Naive thymus-derived CD4-positive, alpha-beta T cell (primary cell): Measurements from ENCODE around the gene TAPBPL. TPM values are rescaled to one million over a fixed set of nuclear protein-coding genes. Genes with fewer than 3 reads are reported as not detected.
"Not testable (repeated sequence)": the region's sequence is repeated elsewhere in the genome, so short reads cannot be mapped to it uniquely, and the experiment has no call there.

Experiments used
- ATAC-seq: fragments of 150-1000 bp; cut with Tn5 transposase; 2 replicates; pipeline ENCODE4 v1.10.0; 2021; ENCODE audit warnings: mild to moderate bottlenecking, moderate library complexity
- CTCF ChIA-PET: fragments of 350-600 bp; sonication (Branson Sonifier 250); formaldehyde crosslinking; loops from one replicate; lab custom pipeline; 2021; ENCODE audit warnings: antibody characterized with exemption; lab: Charles Lee
- POLR2A ChIA-PET: fragments of 350-600 bp; sonication (Branson Sonifier 250); formaldehyde crosslinking; loops from one replicate; lab custom pipeline; 2021; ENCODE audit warnings: antibody characterized with exemption, inconsistent platforms; lab: Charles Lee
- DNase-seq, 9 donors: peaks; one replicate each; pipeline versions ENCODE4 v3.0.0 to v3.0.0-alpha.2; 2020 to 2022; ENCODE audit warnings: mixed read lengths in 1 of 9
- H3K27ac ChIP-seq: one replicate; pipeline ENCODE4 v1.7.0; 2013; ENCODE audit warnings: mild to moderate bottlenecking, low read depth, low read length, moderate library complexity
- H3K27me3 ChIP-seq, 2 donors: one replicate each; pipeline ENCODE4 v1.7.0; 2013; ENCODE audit warnings: low read length in 2 of 2, mild to moderate bottlenecking in 2 of 2, moderate library complexity in 2 of 2; ENCODE audit not compliant: control insufficient read depth in 2 of 2, insufficient read depth in 2 of 2
- H3K36me3 ChIP-seq, 3 experiments: 1 replicate in 2 of 3; 2 replicates in 1 of 3; pipeline ENCODE4 v1.7.0; 2013; ENCODE audit warnings: low read length in 3 of 3, mild to moderate bottlenecking in 3 of 3, moderate library complexity in 1 of 3; ENCODE audit not compliant: insufficient read depth in 3 of 3, control insufficient read depth in 2 of 3
- H3K4me1 ChIP-seq, 2 donors: one replicate each; pipeline ENCODE4 v1.7.0; 2013; ENCODE audit warnings: low read length in 2 of 2, mild to moderate bottlenecking in 2 of 2, moderate library complexity in 1 of 2; ENCODE audit not compliant: control insufficient read depth in 2 of 2, insufficient read depth in 2 of 2
- H3K4me3 ChIP-seq: 2 replicates; pipeline ENCODE4 v1.7.0; 2013; ENCODE audit warnings: mild to moderate bottlenecking, low read length
- H3K9me3 ChIP-seq, 3 experiments: 1 replicate in 2 of 3; 2 replicates in 1 of 3; pipeline ENCODE4 v1.7.0; 2013; ENCODE audit warnings: low read length in 3 of 3; ENCODE audit not compliant: control insufficient read depth in 2 of 3
- H3K27ac Mint-ChIP-seq, 9 donors: one replicate each; pipeline ENCODE4 v1.8.0; 2020 to 2022; ENCODE audit warnings: mixed read lengths in 9 of 9, mild to moderate bottlenecking in 8 of 9, moderate library complexity in 5 of 9, inconsistent platforms in 2 of 9
- H3K27me3 Mint-ChIP-seq, 5 donors: one replicate each; pipeline ENCODE4 v1.8.0; 2021 to 2022; ENCODE audit warnings: mixed read lengths in 5 of 5, mild to moderate bottlenecking in 1 of 5
- H3K36me3 Mint-ChIP-seq, 5 donors: one replicate each; pipeline ENCODE4 v1.8.0; 2020 to 2022; ENCODE audit warnings: mixed read lengths in 5 of 5, mild to moderate bottlenecking in 3 of 5, inconsistent platforms in 1 of 5
- H3K4me1 Mint-ChIP-seq, 7 donors: one replicate each; pipeline ENCODE4 v1.8.0; 2020 to 2022; ENCODE audit warnings: mixed read lengths in 7 of 7, mild to moderate bottlenecking in 3 of 7, inconsistent platforms in 1 of 7
- H3K4me3 Mint-ChIP-seq, 10 donors: one replicate each; pipeline ENCODE4 v1.8.0; 2020 to 2022; ENCODE audit warnings: mild to moderate bottlenecking in 10 of 10, mixed read lengths in 10 of 10, moderate library complexity in 6 of 10, inconsistent platforms in 2 of 10
- H3K9me3 Mint-ChIP-seq, 11 donors: one replicate each; pipeline ENCODE4 v1.8.0; 2020 to 2022; ENCODE audit warnings: mixed read lengths in 11 of 11, mild to moderate bottlenecking in 4 of 11, inconsistent platforms in 1 of 11, moderate library complexity in 1 of 11
- intact Hi-C, 2 donors: fragments of 100-400 bp; cut with micrococcal nuclease; formaldehyde crosslinking; loops; one replicate each; pipeline ENCODE4 v1.15.1; 2023
- polyA plus RNA-seq, 2 donors: library from polyadenylated mRNA; unstranded; fragments of 300-500 nt; fragmentation: Illumina TruSeq; gene quantifications; one replicate each; pipeline ENCODE4 v1.2.3, GENCODE V29; 2021
- total RNA-seq, 6 experiments: library from RNA in 5 of 6; stranded (reverse) in 5 of 6; gene quantifications; 1 replicate in 5 of 6; 2 replicates in 1 of 6; pipeline ENCODE4 v1.2.3 and lab custom pipeline; 2021 to 2026

Gene TAPBPL
- total and polyA plus RNA-seq, 7 experiments from 2014 or later: 23.0 to 104 (median 52.9) TPM

GRCh38 chr12:6471989-6472360 lies 20.1 kb downstream of the TAPBPL start:
- Histone ChIP-seq H3K9me3 (no peaks in the 10 kb centered on the region), H3K27me3 (no peaks in the 10 kb centered on the region), H3K36me3 (no peaks in the 10 kb centered on the region), H3K4me3 (no peak overlapping the region), H3K27ac (no peak overlapping the region), H3K4me1 (peaks cover 27 to 31% of the 10 kb centered on the region in 2 donors)
- peaks cover 0 to 8% (median 0%) of the 10 kb centered on the region in 5 donors for H3K27me3 Mint-ChIP-seq
- H3K36me3 Mint-ChIP-seq: peaks cover 0 to 26% (median 8%) of the 10 kb centered on the region in 5 donors
- peak overlapping the region in 8 of 9 donors; percentile 2 to 96 (median 48) for H3K27ac Mint-ChIP-seq
- DNase-seq (no peak), ATAC-seq (no peak)
- H3K9me3 Mint-ChIP-seq: no peaks in the 10 kb centered on the region
- ChIA-PET POLR2A (interaction anchor here (0.8 to 6.7 kb wide), 9 partner anchors 12 to 96 kb away, joined by 3 to 154 read pairs (median 55); partner anchors contain the start of genes CD27, GAPDH, MRPL51 and NOP2), CTCF (interaction anchor here (1.0 to 5.2 kb wide), 2 partner anchors 49 to 61 kb away, joined by 4 to 34 read pairs; no protein-coding TSS in a partner anchor)
- intact Hi-C loops: loop anchor here (1.0 to 2.0 kb wide), 2 partner anchors 135 to 379 kb away; partner anchors contain the start of genes CDCA3 (in 1 of the 2) and CHD4 (in 1 of the 2)
- H3K4me3 Mint-ChIP-seq: peak overlapping the region in 7 of 10 donors; percentile 0 to 95 (median 30)
- peaks cover 18 to 46% (median 38%) of the 10 kb centered on the region in 7 donors for H3K4me1 Mint-ChIP-seq

- POLR2A ChIA-PET: interaction anchor here (0.6 to 6.7 kb wide), 9 partner anchors 10 to 95 kb away, joined by 3 to 154 read pairs (median 6); partner anchors contain the start of genes CD27, MRPL51, NOP2 and TAPBPL
- Histone ChIP-seq H3K9me3 (no peaks in the 10 kb centered on the region), H3K4me1 (peaks cover 27 to 31% of the 10 kb centered on the region in 2 donors), H3K36me3 (no peaks in the 10 kb centered on the region), H3K4me3 (no peak overlapping the region), H3K27ac (no peak overlapping the region), H3K27me3 (no peaks in the 10 kb centered on the region)
- ATAC-seq: no peak
- no peak for DNase-seq
- peak overlapping the region in 4 of 10 donors; percentile 1 to 92 (median 46) for H3K4me3 Mint-ChIP-seq
- peak overlapping the region in 5 of 9 donors; percentile 2 to 96 (median 45) for H3K27ac Mint-ChIP-seq
- no peaks in the 10 kb centered on the region for H3K9me3 Mint-ChIP-seq
- intact Hi-C loops: no loop called here
- CTCF ChIA-PET: interaction anchor here (0.7 to 5.2 kb wide), 3 partner anchors 49 to 129 kb away, joined by 3 to 34 read pairs (median 4); no protein-coding TSS in a partner anchor
- H3K27me3 Mint-ChIP-seq: peaks cover 0 to 8% (median 0%) of the 10 kb centered on the region in 5 donors
- peaks cover 18 to 41% (median 33%) of the 10 kb centered on the region in 7 donors for H3K4me1 Mint-ChIP-seq
- H3K36me3 Mint-ChIP-seq: peaks cover 0 to 21% (median 6%) of the 10 kb centered on the region in 5 donors
Observed at GRCh38 chr12:6472491-6472890, 20.6 kb downstream of the TAPBPL start.

GRCh38 chr12:6475233-6475975 lies 23.6 kb downstream of the TAPBPL start:
- H3K27ac ChIP-seq, H3K36me3 Mint-ChIP-seq, H3K27ac Mint-ChIP-seq, intact Hi-C loops, H3K9me3 ChIP-seq, POLR2A ChIA-PET, H3K4me3 Mint-ChIP-seq, ATAC-seq, H3K9me3 Mint-ChIP-seq, H3K27me3 ChIP-seq, H3K36me3 ChIP-seq, H3K4me3 ChIP-seq, H3K4me1 ChIP-seq, DNase-seq: not testable (repeated sequence)
- Mint-ChIP-seq H3K27me3 (peaks cover 0 to 17% (median 0%) of the 10 kb centered on the region in 5 donors), H3K4me1 (peaks cover 5 to 18% (median 11%) of the 10 kb centered on the region in 7 donors)
- CTCF ChIA-PET: interaction anchor here (0.6 kb wide), 1 partner anchor 515 kb away, joined by 3 read pairs; no protein-coding TSS in a partner anchor

- no peak overlapping the region for H3K4me3 ChIP-seq
- H3K27ac Mint-ChIP-seq: peak overlapping the region in 1 of 9 donors; percentile 36
- no peaks in the 10 kb centered on the region for H3K36me3 Mint-ChIP-seq
- H3K4me3 Mint-ChIP-seq: no peak overlapping the region
- no peaks in the 10 kb centered on the region for H3K9me3 ChIP-seq
- CTCF ChIA-PET: no interaction called here
- H3K9me3 Mint-ChIP-seq: no peaks in the 10 kb centered on the region
- H3K27me3 Mint-ChIP-seq: peaks cover 0 to 17% (median 0%) of the 10 kb centered on the region in 5 donors
- H3K4me1 ChIP-seq: peaks cover 0 to 3% of the 10 kb centered on the region in 2 donors
- no peak for DNase-seq
- POLR2A ChIA-PET: no interaction called here
- no peaks in the 10 kb centered on the region for H3K36me3 ChIP-seq
- no peak overlapping the region for H3K27ac ChIP-seq
- peaks cover 0 to 12% (median 5%) of the 10 kb centered on the region in 7 donors for H3K4me1 Mint-ChIP-seq
- ATAC-seq: no peak
- intact Hi-C loops: no loop called here
- no peaks in the 10 kb centered on the region for H3K27me3 ChIP-seq
Observed at GRCh38 chr12:6476489-6476888, 24.6 kb downstream of the TAPBPL start.

- H3K4me1 ChIP-seq, intact Hi-C loops, H3K4me3 ChIP-seq, H3K36me3 ChIP-seq, DNase-seq, H3K27ac ChIP-seq, CTCF ChIA-PET, ATAC-seq, H3K4me1 Mint-ChIP-seq, H3K27me3 ChIP-seq, H3K27ac Mint-ChIP-seq, H3K9me3 ChIP-seq, H3K4me3 Mint-ChIP-seq, H3K9me3 Mint-ChIP-seq, H3K36me3 Mint-ChIP-seq: not testable (repeated sequence)
- peaks cover 0 to 21% (median 0%) of the 10 kb centered on the region in 5 donors for H3K27me3 Mint-ChIP-seq
- POLR2A ChIA-PET: interaction anchor here (1.0 kb wide), 1 partner anchor 15 kb away, joined by 3 read pairs; the partner anchor contains the start of gene MRPL51
Observed at GRCh38 chr12:6477601-6478377, 25.9 kb downstream of the TAPBPL start.

GRCh38 chr12:6478416-6478815 lies 26.6 kb downstream of the TAPBPL start:
- H3K4me3 Mint-ChIP-seq: no peak overlapping the region
- POLR2A ChIA-PET: interaction anchor here (1.0 kb wide), 1 partner anchor 14 kb away, joined by 3 read pairs; the partner anchor contains the start of gene MRPL51

More at GRCh38 chr12:6478416-6478815, 26.6 kb downstream of the TAPBPL start:
- Mint-ChIP-seq H3K27me3 (peaks cover 0 to 23% (median 0%) of the 10 kb centered on the region in 5 donors), H3K36me3 (no peaks in the 10 kb centered on the region), H3K9me3 (no peaks in the 10 kb centered on the region), H3K4me1 (peaks cover 0 to 6% (median 0%) of the 10 kb centered on the region in 7 donors), H3K27ac (no peak overlapping the region)
- intact Hi-C loops: no loop called here
- Histone ChIP-seq H3K27me3 (no peaks in the 10 kb centered on the region), H3K27ac (no peak overlapping the region), H3K4me1 (no peaks in the 10 kb centered on the region), H3K9me3 (no peaks in the 10 kb centered on the region), H3K4me3 (no peak overlapping the region), H3K36me3 (no peaks in the 10 kb centered on the region)
- ATAC-seq (no peak), DNase-seq (no peak)
- CTCF ChIA-PET: interaction anchor here (1.0 kb wide), 1 partner anchor 10 kb away, joined by 3 read pairs; no protein-coding TSS in a partner anchor
